ENCODE data around the gene TTC28.

Gene TTC28

GRCh38 chr22:27986459-27986858, 693.2 kb downstream of the TTC28 start:
- DNase-seq (ENCODE audit: low spot score): no peak

GRCh38 chr22:27985323-27986275, 694.0 kb downstream of the TTC28 start:
- DNase-seq (ENCODE audit: low spot score): no peak

GRCh38 chr22:27984723-27985122, 694.9 kb downstream of the TTC28 start:
- no peak for DNase-seq (ENCODE audit: low spot score)

- no peak for DNase-seq (ENCODE audit: low spot score)
Measured at GRCh38 chr22:27984001-27984695, 695.5 kb downstream of the TTC28 start.

- DNase-seq (ENCODE audit: low spot score): no peak
Measured at GRCh38 chr22:27983361-27983791, 696.3 kb downstream of the TTC28 start.

GRCh38 chr22:27982630-27983180, 696.9 kb downstream of the TTC28 start:
- no peak for DNase-seq (ENCODE audit: low spot score)

- DNase-seq (ENCODE audit: low spot score): no peak
Measured at GRCh38 chr22:27982106-27982505, 697.5 kb downstream of the TTC28 start.

GRCh38 chr22:27980424-27981148, 699.1 kb downstream of the TTC28 start:
- DNase-seq (ENCODE audit: low spot score): no peak

GRCh38 chr22:27978802-27979201, 700.8 kb downstream of the TTC28 start:
- no peak for DNase-seq (ENCODE audit: low spot score)

- DNase-seq (ENCODE audit: low spot score): no peak
Measured at GRCh38 chr22:27978317-27978716, 701.3 kb downstream of the TTC28 start.

- no peak for DNase-seq (ENCODE audit: low spot score)
Measured at GRCh38 chr22:27976586-27976985, 703.1 kb downstream of the TTC28 start.

- DNase-seq (ENCODE audit: low spot score): no peak
Measured at GRCh38 chr22:27975381-27976013, 704.1 kb downstream of the TTC28 start.

GRCh38 chr22:27973846-27974245, 705.8 kb downstream of the TTC28 start:
- DNase-seq (ENCODE audit: low spot score): no peak

- no peak for DNase-seq (ENCODE audit: low spot score)
Measured at GRCh38 chr22:27972732-27973698, 706.6 kb downstream of the TTC28 start.

GRCh38 chr22:27971926-27972325, 707.7 kb downstream of the TTC28 start:
- DNase-seq (ENCODE audit: low spot score): no peak

- no peak for DNase-seq (ENCODE audit: low spot score)
Measured at GRCh38 chr22:27970596-27971220, 708.9 kb downstream of the TTC28 start.

- DNase-seq (ENCODE audit: low spot score): no peak
Measured at GRCh38 chr22:27966168-27967064, 713.2 kb downstream of the TTC28 start.

- DNase-seq (ENCODE audit: low spot score): no peak
Measured at GRCh38 chr22:27962268-27963044, 717.2 kb downstream of the TTC28 start.
